Calu3 (cell line): ENCODE results near the gene S100A11. TPM values are rescaled to one million over a fixed set of nuclear protein-coding genes. Genes with fewer than 3 reads are reported as not detected.

ENCODE experiments used
- BruUV-seq: library from RNA; stranded (reverse); fragments of 400-500 nt; replicated peaks from 2 replicates; lab custom pipeline; 2021; lab: Mats Ljungman, UMichigan
- CTCF ChIA-PET: fragments of 300-600 bp; sonication (Branson Sonifier 250); formaldehyde crosslinking; loops from one replicate; lab custom pipeline; 2022; ENCODE audit warnings: antibody characterized with exemption; lab: Charles Lee
- DNase-seq: peaks from one replicate; pipeline ENCODE4 v3.0.0; 2022
- H3K27ac Mint-ChIP-seq: one replicate; pipeline ENCODE4 v1.8.0; 2022; ENCODE audit warnings: mixed read lengths; ENCODE audit not compliant: unreplicated experiment
- H3K27me3 Mint-ChIP-seq: one replicate; pipeline ENCODE4 v1.8.0; 2022; ENCODE audit warnings: mixed read lengths; ENCODE audit not compliant: unreplicated experiment
- H3K36me3 Mint-ChIP-seq: one replicate; pipeline ENCODE4 v1.8.0; 2022; ENCODE audit warnings: mild to moderate bottlenecking, moderate library complexity, mixed read lengths; ENCODE audit not compliant: insufficient read depth, unreplicated experiment
- H3K4me1 Mint-ChIP-seq: one replicate; pipeline ENCODE4 v1.8.0; 2022; ENCODE audit warnings: mild to moderate bottlenecking, low read depth, mixed read lengths; ENCODE audit not compliant: unreplicated experiment
- H3K4me3 Mint-ChIP-seq: one replicate; pipeline ENCODE4 v1.8.0; 2022; ENCODE audit warnings: mild to moderate bottlenecking, low read depth, moderate library complexity, mixed read lengths; ENCODE audit not compliant: unreplicated experiment
- H3K9me3 Mint-ChIP-seq: one replicate; pipeline ENCODE4 v1.8.0; 2022; ENCODE audit warnings: low read depth, mixed read lengths; ENCODE audit not compliant: unreplicated experiment
- CTCF ChIP-seq: fragments of 200-600 bp; IDR thresholded peaks from one replicate; pipeline ENCODE4 v1.8.0; 2022; ENCODE audit warnings: antibody characterized with exemption; ENCODE audit not compliant: unreplicated experiment
- intact Hi-C: fragments of 100-400 bp; cut with micrococcal nuclease; formaldehyde crosslinking; loops from one replicate; pipeline ENCODE4 v1.10.0; 2022; ENCODE audit not compliant: unreplicated experiment
- total RNA-seq: library from RNA; stranded (reverse); gene quantifications from 2 replicates; pipeline ENCODE4 v1.2.3, GENCODE V29; 2022

Gene S100A11
- total RNA-seq, 1 experiment from 2014 or later: 1,217 TPM

DNA sequence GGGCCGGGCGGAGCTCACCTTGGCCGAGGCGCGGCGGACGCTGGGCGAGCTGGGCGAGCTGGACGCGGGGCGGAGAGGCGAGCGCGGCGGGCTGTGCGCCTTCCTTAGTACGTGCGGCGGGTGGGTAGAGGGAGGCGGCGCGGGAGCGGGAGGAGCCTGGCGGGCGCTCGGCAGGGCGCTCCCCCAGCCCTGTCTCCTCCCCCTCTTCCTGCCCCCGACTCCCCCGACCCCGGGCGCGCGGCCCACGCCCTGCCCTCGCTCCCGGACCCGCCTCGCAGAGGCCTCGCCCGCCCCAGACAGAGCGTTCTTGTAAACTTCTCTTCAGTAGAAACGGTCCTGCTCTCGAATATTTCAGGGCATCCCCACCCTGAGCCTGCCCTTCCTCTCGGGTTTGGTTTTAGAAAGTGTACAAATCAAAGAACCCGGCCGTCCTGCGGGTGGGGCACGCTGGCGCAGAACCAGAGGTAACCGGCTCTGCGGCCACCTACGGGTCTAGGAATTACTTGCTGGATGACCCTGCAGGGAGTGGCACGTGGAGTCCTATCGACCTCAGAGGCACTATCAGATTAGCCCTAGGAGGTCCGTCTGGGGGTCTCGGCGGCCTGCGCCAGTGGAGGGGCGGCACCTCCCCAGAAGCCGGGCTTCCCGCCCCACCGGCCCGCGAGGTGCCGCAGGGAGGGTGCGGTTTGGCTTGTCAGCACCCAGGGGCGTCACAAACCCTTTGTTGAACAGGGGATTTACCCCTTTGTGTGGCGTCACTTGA, 42.9 kb downstream of the S100A11 start, which contains the start of gene S100A10:
Gene S100A10, minus strand, starts transcription at position 126 of the 763 bp plus-strand sequence. CDS start 7,629 bp downstream, outside the sequence.
- no peaks in the 10 kb centered on the region for H3K9me3 Mint-ChIP-seq
- BruUV-seq: no TSS peak
- peak within 1 kb of the TSS; percentile 90 for H3K4me3 Mint-ChIP-seq
- H3K27me3 Mint-ChIP-seq: no peaks in the 10 kb centered on the region
- TF ChIP-seq CTCF: no peak
- peaks cover 76% of the 10 kb centered on the region for H3K36me3 Mint-ChIP-seq
- peak; percentile 91 for DNase-seq
- peak within 1 kb of the TSS; percentile 88 for H3K27ac Mint-ChIP-seq
- H3K4me1 Mint-ChIP-seq: peaks cover 54% of the 10 kb centered on the region
- CTCF ChIA-PET: interaction anchor here (2.9 kb wide), 1 partner anchor 26 kb away, joined by 19 read pairs; no protein-coding TSS in a partner anchor
- intact Hi-C loops: no loop called here

DNA sequence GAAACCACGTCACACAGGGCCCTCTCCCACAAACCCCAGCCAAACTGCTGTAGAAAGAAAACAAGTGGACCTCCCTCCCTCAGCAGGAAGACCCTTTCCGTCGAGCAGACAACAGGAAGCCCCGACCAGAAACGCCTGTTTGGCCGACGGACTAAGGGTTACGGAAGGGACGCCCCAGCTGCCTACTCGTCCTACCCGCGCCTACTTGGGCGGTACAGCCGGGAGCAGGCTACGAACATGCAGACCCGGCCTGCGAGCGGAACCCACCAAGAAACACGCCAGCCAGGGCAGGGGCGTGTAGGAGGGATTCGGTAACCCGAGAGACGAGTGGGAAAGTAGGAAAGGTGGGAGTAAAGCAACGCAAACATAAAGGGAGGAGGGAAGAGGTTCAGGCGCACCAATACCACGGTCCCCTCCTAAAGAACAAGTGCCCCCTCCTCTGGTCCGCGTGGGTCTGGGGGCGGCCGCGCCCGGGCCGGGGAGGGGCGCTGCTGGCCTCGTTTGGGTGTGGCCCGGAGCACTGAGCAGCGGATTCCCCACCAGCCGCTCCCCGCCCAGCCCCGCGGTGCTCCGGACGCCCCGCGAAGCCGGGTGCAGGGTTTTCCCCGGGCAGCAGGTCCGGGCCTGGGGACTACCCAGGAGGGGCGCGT, 43.6 kb downstream of the S100A11 start:
- intact Hi-C loops: no loop called here
- peak overlapping the region; percentile 88 for H3K27ac Mint-ChIP-seq
- peaks cover 54% of the 10 kb centered on the region for H3K4me1 Mint-ChIP-seq
- CTCF ChIA-PET: interaction anchor here (0.8 to 2.9 kb wide), 8 partner anchors 8 to 58 kb away, joined by 3 to 19 read pairs (median 4); no protein-coding TSS in a partner anchor
- peak; percentile 45 for DNase-seq
- TSS peak; percentile 88 for BruUV-seq
- no peaks in the 10 kb centered on the region for H3K9me3 Mint-ChIP-seq
- H3K27me3 Mint-ChIP-seq: no peaks in the 10 kb centered on the region
- peak overlapping the region; percentile 90 for H3K4me3 Mint-ChIP-seq
- H3K36me3 Mint-ChIP-seq: peaks cover 81% of the 10 kb centered on the region
- TF ChIP-seq CTCF: no peak

DNA sequence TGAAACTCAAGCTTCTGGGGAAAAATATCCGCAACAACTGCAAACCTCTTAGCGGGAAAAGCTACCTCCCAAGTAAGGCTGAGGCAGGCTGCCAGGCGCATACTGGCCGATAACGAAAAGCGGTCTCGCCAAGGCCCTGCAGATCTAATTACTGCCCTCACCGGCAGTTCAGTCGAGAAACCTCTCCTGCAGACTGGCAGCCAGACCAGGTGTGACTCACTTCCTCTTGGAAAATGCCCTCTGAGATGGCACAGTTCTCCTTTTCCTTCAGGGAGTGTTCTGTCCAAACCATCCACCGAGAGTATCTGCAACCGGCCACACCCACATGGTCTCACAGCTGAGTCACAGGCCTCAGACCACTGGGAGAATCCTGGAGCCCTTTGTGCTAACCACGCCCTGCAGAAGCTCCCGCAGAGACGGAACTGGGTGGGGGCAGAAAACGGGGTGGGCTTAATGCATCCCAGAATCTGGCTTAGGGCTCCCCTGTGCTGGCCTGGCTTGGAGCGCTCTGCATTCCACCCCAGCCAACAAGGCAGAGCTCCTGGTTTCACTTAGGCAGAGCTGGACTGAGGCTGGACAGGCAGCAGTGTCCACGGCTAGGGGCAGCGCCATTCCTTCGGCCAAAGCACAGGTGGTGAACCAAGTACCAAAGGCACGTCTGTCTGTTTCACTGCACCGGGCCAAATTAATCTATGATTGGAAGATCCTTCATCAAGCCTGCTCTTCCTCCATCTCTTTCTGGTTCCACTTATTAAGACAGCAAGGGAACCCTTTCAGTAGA, 44.3 kb downstream of the S100A11 start:
- BruUV-seq: no TSS peak
- TF ChIP-seq CTCF: no peak
- Mint-ChIP-seq H3K27me3 (no peaks in the 10 kb centered on the region), H3K4me3 (peak overlapping the region; percentile 90), H3K27ac (peak overlapping the region; percentile 88), H3K9me3 (no peaks in the 10 kb centered on the region), H3K4me1 (peaks cover 54% of the 10 kb centered on the region), H3K36me3 (peaks cover 83% of the 10 kb centered on the region)
- CTCF ChIA-PET: interaction anchor here (0.6 to 2.9 kb wide), 9 partner anchors 9 to 57 kb away, joined by 3 to 19 read pairs (median 3); no protein-coding TSS in a partner anchor
- peak; percentile 96 for DNase-seq
- intact Hi-C loops: no loop called here
